CD4-positive, alpha-beta T cell treated with Interleukin-10 for 1 hour (primary cell): ENCODE measurements around the gene KMT2C.
"Not testable (repeated sequence)": the region's sequence is repeated elsewhere in the genome, so short reads cannot be mapped to it uniquely, and the experiment has no call there.

Source experiments
- DNase-seq: peaks from one replicate; pipeline ENCODE4 v3.0.0-alpha.2; 2020

Gene KMT2C

GRCh38 chr7:152441168-152441567 is 5.4 kb upstream of the KMT2C start:
- DNase-seq, result not testable (repeated sequence)

DNA sequence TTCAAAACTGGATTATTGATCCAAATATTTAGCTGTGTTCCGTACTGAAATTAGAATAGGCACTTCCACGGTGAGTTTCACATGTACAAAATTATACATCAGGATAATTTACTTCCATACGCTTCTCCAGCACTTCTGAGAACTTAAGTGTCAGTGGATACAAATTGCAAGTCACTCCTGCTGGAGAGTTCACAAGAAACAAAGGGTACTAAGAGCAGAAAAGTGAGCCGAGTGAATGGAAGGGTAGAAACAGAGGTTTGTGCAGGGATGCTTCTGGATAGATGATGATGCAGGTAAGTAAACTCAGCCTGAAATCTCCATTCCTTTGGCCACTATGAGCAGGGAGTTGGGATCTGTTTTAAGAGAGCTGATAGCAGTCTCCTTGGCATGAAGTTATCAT is 2.2 kb upstream of the KMT2C start:
- DNase-seq, result not testable (repeated sequence)

DNA sequence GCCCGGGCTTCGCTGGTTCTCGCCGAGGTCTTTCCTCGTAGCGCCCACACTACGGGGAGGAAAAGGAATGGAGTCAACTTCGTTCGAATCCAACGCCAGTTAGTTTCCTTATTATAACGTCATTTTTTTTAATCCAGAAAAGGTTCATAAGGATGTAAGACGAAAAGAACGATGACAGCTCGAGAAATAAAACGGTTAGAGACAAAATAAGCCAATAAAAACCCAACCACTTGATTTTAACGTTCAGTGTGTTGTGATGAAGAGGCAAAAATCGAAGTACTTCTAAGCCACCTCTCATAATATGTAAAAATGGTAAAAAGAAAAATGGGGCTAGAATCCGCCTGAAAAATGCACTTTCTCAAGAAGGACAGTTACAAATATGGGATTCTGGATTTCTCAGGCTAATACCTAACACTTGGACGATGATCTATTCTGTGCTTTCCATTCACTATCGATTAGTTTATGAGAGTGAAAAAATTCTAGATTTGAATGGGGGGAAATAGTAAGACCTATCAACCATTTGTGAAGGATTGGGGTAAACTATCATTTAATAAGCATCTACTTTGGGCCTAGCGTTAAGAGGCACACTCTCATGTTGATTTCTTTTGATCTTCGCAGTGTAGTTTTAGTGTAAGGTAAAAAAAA is 1.2 kb upstream of the KMT2C start:
- not testable (repeated sequence) for DNase-seq

DNA sequence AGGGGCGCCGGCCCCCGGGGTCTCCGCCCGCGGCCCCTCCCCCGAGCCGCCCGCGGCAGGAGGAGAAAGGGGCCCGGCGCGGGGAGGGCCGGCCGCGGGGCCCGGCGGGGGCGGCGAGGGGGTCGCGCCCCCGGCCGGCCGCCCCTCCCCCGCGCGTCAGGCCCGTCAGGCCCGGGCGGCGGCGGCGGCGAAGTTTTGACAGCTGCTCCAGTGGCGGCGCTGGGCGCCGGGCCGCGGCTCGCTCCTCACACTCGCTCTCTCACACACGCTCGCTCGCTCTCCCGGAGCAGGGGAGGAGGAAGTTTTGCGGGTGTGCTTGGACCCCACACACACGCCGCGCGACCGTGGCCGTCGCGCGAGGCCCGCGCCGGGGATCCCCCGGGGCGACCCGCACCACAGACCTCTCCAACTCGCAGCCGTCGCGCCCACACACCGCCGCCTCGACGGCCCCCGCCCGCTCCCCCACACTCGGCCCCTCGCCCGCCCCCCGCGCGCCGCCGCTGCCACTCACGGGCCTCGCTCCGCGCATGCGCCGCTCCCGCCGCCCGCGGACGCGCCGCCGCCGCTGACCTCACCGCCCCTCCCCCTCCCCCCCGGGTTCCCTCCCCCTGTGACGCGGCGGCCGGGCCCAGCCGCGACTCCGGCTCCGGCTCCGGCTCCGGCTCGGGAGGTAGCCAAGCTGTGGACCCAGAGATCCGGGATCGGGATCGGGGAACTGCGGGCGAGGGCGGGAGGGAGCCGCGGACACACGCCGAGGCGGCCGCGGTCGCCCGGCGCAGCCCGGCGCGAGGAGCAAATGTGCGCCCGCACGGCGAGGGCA is 518 bp upstream of the KMT2C start:
- DNase-seq, result peak; percentile 93

GRCh38 chr7:152434511-152435383 is 1.1 kb downstream of the KMT2C start:
- peak; percentile 44 for DNase-seq

GRCh38 chr7:152433721-152434490 is 1.9 kb downstream of the KMT2C start:
- peak; percentile 83 for DNase-seq

- not testable (repeated sequence) for DNase-seq
Measured at GRCh38 chr7:152432735-152433134, 3.1 kb downstream of the KMT2C start.

DNA sequence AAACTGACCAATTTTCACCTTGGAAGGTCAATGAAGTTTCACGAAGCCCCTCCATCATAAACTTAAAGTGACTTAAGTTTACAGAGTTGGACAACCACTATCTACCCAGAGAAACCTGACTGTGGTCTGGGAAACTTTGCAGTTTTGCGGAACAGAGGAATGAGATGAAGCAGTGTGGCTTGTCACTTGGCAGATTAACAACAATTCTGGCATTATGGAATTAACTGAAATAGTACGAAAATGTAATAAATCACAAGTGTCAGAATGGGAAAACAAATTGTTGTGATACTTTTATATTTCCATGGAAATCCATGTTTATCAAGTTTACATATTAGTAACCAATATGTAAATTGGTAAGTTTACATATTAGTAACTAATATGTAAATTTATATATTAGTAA is 4.9 kb downstream of the KMT2C start:
- no peak for DNase-seq

- DNase-seq, result not testable (repeated sequence)
Measured at GRCh38 chr7:152430118-152430517, 5.7 kb downstream of the KMT2C start.

DNA sequence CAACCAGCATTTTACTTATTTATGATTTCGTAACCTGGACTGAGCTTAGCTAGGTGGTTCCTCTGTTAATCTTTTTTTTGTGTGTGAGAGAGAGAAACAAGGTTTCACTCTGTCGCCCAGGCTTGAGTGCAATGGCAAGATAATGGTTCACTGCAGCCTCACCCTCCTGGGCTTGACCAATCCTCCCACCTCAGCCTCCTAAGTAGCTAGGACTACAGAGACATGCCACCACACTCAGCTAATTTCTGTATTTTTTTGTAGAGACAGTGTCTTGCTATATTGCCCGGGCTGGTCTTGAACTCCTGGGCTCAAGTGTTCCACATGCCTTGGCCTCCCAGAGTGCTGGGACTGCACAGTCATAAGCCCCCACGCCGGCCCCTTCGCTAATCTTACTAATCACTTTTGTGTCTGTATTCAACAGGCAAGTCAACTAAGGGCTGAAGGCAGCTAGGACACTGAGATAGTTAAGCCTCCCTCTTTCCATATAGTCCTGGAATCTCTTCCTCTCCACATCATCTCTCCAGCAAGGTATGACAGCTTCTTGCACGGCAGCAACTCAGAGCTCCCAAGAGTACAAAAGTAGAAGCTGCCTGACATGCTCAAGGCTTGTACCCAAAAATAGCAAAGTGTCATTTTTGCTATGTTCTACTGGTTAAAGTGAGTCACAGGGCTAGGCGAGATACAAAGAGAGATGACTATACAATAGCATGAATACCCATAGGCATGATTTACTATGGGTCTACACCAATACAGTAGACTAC is 11.3 kb downstream of the KMT2C start:
- no peak for DNase-seq

GRCh38 chr7:152423991-152424347 is 11.8 kb downstream of the KMT2C start:
- DNase-seq, result no peak

- not testable (repeated sequence) for DNase-seq
Measured at GRCh38 chr7:152423171-152423570, 12.6 kb downstream of the KMT2C start.

GRCh38 chr7:152420950-152421349 is 14.9 kb downstream of the KMT2C start:
- not testable (repeated sequence) for DNase-seq

- no peak for DNase-seq
Measured at GRCh38 chr7:152419473-152420429, 16.1 kb downstream of the KMT2C start.

GRCh38 chr7:152414779-152415178 is 21.0 kb downstream of the KMT2C start:
- no peak for DNase-seq

- no peak for DNase-seq
Measured at GRCh38 chr7:152411389-152411788, 24.4 kb downstream of the KMT2C start.

DNA sequence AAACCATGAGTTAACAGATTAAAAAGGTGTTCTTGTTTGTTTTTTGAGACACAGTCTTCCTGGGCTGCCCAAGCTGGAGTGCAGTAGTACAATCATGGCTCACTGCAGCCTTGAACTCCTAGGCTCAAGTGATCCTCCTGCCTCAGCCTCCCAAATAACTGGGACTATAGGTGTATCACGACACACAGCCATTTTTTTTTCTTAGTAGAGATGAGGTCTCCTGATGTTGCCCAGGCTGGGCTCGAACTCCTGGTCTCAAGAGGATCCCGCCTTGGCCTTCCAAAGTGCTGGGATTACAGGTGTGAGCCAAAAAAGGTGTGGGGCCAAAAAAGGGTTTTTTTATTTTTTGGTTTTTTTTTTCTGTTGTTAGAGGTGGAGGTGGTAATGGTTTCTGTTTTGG is 29.3 kb downstream of the KMT2C start:
- no peak for DNase-seq

GRCh38 chr7:152406030-152406429 is 29.8 kb downstream of the KMT2C start:
- DNase-seq, result not testable (repeated sequence)

- DNase-seq, result no peak
Measured at GRCh38 chr7:152403726-152404125, 32.1 kb downstream of the KMT2C start.

DNA sequence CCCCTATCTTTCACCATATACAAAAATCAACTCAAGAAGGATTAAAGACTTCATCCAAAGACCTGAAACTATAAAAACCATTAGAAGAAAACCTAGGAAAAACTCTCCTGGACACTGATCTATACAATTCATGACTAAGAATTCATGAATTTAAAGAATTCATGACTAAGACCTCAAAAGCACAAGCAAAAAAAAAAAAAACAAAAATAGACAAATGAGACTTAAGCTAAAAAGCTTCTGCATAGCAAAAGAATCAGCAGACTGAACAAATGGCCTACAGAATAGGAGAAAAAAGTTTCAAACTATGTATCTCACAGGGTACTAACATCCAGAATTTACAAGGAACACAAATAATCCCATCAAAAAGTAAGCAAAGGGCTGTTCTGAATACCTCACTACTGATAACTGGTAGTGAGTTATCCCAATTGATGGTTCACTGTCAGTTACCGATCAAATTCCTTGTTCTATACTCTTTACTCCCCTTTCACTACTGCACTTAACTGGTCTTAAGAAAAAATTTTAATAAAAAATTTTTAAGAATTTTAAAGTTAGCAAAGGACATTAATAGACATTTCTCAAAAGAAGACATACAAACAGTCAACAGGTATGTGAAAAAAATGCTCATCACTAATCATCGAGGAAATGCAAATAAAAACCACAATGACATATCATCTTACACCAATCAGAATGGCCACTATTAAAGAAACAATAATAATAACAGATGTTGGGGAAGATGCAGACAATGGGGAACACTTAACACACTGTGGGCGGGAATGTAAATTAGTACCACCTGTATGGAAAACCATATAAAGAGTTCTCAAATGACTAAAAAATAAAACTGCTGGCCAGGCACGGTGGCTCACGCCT is 33.2 kb downstream of the KMT2C start:
- DNase-seq, result no peak
